Amniotic epithelial cell (primary cell): ENCODE measurements around the gene CRPPA.
"Not testable (repeated sequence)": the region's sequence is repeated elsewhere in the genome, so short reads cannot be mapped to it uniquely, and the experiment has no call there.

Source experiments
- DNase-seq: peaks from one replicate; pipeline ENCODE4 v3.0.0-alpha.2; 2010; ENCODE audit warnings: low read depth

CRPPA gene

GRCh38 chr7:16421333-16422102 lies at the start of gene CRPPA:
TSS of gene CRPPA (minus strand) at chr7:16421538. CDS start at chr7:16421322, 216 bp downstream.
- DNase-seq, result peak; percentile 36

- DNase-seq, result peak; percentile 5
Observed at GRCh38 chr7:16465469-16466361, 44.4 kb upstream of the CRPPA start, which contains the start of gene SOSTDC1. TSS of gene SOSTDC1 (minus strand) at chr7:16465738. CDS start at chr7:16465668, 70 bp downstream.

DNA sequence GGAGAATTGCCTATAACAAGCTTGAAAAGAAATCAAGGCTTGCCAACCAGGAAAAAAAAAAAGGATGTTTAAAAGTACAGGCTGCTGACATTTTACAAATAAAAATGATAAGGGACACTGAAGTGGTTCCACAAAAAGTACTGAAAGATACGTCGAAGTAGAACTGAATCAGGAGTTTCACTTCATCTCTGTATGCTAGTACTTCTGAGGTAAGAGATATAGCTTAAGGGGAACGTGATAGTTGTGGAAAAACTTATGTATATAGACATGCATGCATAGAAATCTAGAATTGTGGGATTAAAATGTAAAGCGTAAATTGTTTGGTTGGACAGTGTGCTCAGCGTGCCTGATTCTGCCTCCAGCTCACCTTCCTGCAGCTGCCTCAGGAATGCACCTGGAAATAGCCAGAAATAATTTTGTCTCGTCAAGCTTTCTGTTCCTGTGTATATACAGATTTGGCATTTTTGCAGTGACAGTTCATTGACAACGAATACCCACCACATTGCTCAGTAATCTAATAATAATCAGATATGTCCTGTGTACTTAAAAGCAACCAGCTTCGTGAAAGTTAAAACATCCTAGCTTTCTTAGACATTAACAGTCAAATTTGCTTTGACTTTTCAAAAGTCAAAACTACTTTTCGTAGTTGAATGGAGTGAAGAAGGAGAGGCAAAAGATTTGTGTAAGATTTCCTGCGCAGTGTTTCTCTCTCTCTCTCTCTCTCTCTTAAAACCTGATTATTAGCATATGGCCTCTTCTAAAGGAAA lies 42.8 kb upstream of the CRPPA start:
- no peak for DNase-seq

DNA sequence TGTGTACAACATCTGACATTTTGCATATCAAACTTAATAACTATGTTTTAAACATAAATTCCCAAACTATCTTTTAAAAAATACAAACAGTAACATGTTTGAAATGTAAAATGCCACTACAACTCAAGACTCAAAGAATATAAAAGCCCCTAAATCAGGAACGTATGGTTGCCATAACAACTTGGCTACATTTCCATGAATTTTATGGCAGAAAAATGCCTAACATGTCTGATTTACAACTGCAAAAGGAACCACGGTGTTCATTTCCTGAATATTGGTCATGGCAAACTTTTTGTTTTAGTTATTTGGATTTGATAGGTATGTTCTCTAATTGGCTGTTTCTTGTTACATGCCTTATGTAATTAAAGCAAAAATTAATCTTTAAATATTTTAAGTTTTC lies 42.2 kb upstream of the CRPPA start:
- no peak for DNase-seq

DNA sequence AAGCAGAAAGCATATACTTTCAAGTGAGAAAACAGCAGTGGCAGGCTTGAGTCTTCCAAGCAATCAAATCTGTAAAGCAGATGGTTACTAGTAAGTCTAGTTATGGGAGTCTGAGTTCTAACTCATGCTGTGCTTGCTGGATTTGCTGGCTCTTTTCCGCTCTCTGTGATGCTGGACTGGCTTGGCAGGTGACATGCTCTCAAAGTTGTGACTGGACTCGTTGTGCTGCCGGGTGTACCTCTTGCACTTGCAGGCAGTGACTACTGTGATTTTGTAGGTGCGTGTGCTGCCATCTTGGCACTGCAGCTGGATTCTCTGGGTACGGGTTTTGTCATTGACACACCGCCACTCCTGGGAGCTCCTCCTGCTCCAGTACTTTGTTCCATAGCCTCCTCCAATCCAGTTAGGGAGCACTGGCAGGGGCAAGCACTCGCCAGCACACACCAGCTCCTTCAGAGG lies 41.1 kb upstream of the CRPPA start:
- DNase-seq, result no peak

DNA sequence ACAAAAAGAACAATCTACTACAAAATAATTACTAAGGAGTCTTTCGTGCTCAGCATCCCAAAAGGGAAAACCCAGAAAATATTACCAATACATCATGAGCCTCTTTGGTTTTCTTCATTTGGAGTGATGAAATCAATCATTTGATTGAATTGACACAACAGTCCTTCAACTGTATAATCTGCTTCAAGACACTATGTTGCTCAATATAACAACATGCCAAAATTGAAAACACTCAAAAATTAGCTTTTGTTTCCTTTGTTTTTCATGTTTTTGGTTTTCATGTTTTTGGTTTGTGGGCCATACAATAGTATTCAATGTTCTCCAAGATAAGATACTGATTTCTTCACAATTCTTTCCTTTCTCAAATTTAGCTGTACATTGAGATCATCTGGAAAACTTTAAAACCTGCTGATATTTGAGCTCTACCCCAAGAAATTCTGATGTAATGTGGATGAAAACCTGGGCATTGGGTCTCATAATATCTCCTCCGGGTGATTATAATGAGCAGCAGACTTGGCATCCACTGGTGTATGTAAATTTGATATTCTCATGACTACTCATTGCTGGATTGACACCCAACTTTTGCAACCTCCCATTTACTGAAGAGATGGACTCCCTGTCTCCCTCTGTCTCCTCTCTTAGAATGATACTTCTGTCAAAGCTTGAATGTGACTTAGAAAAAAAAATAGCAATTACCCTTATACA lies 39.6 kb upstream of the CRPPA start:
- no peak for DNase-seq

DNA sequence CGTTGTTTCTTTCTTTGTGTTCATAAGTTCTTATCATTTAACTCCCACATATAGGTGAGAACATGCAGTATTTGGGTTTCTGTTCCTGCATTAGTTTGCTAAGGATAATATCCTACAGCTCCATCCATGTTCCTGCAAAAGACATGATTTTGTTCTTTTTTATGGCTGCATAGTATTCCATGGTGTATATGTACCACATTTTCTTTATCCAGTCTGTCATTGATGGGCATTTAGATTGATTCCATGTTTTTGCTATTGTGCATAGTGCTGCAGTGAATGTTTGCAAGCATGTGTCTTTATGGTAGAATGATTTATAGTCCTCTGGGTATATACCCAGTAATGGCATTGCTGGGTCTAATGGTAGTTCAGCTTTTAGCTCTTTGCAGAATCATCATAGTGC lies 35.0 kb upstream of the CRPPA start:
- DNase-seq, result not testable (repeated sequence)

DNA sequence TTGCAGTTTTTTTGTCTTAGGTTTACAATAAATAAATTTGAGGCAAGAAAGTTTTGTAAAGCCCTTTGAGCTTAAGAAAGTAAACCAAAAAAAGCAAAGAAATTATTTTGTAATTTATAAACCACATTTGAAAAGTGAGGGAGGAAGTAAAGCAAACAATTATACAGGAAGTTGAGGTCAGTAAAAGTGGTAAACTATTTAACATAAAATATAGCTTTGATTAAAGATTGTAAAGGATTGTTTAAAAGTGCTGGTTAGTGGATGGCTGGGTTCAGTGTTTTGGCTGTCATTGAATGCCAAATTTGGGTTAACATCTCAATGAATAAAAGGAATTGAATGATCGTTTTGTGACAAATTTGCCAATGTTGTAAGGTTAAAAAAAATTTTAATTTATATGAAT lies 34.3 kb upstream of the CRPPA start:
- DNase-seq, result no peak

- DNase-seq, result no peak
Observed at GRCh38 chr7:16450366-16450765, 29.0 kb upstream of the CRPPA start.

DNA sequence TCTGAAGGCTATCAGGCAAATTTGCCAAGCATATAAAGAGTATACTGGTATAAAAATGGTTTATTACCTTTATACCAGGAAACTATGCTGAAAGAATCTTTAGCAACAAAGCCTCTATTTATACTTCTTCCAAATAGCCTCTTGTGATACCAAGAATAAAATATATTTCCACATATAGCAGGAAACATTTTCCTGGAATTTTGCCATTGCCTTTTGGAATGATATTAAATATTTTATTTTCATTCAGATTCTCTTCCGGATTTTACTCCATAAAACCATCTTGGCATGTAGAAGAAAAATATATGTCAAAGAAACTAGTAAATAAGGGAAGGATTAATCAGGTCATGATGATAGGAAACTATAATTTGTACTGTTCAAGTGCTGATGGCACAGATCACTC lies 26.5 kb upstream of the CRPPA start:
- DNase-seq, result no peak

DNA sequence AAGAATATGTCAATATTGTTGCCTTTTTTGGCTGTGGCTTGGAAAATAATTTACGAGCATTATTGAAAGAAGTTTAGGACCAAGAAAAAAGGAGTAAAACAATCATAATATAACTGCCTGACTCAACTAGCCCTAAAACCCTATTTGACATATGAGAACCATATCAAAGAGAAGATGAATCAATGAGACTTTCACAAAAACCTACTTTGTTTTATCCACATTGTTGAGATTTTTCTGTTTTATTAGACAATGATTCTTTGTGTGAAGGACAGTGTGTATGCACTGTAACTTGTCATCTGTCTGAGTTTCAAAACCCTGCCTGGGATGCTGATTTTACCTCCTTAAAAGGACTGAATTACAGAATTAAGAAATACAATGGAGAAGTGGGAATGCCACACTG lies 25.2 kb upstream of the CRPPA start:
- no peak for DNase-seq

GRCh38 chr7:16443871-16444270 lies 22.5 kb upstream of the CRPPA start:
- not testable (repeated sequence) for DNase-seq

DNA sequence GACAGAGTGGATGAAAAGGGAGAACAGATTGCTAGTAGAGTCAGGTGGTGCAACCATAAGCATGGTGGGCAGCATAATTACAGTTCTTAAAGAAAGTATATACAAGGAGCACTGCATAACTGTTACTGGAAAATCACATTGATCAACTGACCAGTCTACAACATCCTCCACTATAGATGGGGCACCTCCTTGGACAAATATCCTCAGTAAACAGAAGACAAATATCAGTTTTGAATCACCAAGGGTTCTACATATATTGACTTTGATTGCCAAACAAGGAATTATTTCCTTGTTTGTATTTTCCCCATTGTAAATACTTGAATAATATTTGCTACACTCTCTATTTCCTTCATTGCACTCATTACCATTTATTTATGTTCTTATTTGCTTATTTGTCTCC lies 17.6 kb upstream of the CRPPA start:
- no peak for DNase-seq

GRCh38 chr7:16436306-16436705 lies 15.0 kb upstream of the CRPPA start:
- no peak for DNase-seq

DNA sequence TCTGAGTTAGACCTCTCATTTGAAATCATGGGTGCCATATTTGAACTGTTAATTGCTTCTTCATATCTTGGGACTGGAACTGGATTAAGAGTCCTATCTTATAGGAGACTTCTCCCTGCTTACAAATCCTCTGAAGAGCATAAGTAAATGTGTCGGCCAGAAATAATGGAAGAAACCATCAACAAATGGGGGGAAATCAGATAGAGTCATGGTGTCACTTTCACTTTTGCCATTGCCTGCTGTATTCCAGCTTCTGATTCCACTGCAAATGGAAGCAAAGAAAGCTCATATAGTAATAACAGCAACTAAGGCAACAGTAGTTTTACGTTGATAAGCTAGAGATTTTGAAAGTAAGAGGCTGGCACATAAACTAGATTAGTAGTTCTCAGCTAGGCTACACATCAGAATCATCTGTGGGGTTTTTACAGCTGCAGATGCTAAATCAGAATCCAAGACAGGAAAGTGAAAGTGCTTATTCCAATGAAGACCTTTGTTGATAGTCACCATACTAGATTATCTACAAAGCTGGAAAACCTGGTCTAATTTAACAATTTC lies 12.3 kb upstream of the CRPPA start:
- no peak for DNase-seq

- DNase-seq, result no peak
Observed at GRCh38 chr7:16432425-16432731, 11.0 kb upstream of the CRPPA start.

GRCh38 chr7:16431646-16432424 lies 10.5 kb upstream of the CRPPA start:
- peak; percentile 21 for DNase-seq

DNA sequence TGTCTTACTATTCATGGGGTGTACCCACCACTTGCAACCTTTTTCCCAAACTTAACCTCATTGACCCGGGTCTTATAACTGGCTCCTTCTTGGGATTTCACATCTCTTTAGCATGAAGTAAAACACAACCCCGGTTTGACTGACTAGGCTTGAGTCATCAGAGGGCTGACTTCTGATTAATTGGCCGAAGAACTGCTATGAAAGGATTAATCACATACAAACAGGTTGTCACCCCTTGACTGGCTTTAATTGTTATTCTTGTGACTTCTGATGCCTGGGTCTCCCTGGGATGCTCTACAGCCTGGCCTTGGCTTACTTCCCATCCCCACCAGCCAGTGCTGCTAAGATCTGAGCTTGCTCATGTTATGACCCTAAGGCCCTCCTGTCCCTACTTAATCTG lies 8.8 kb upstream of the CRPPA start:
- peak; percentile 26 for DNase-seq

GRCh38 chr7:16428672-16429071 lies 7.3 kb upstream of the CRPPA start:
- DNase-seq, result peak; percentile 72

- no peak for DNase-seq
Observed at GRCh38 chr7:16428182-16428581, 6.8 kb upstream of the CRPPA start.

- DNase-seq, result no peak
Observed at GRCh38 chr7:16423761-16424160, 2.4 kb upstream of the CRPPA start.
